Mucosa of gallbladder (tissue), 1 donor: ENCODE results near the gene SMIM9. TPM values are rescaled to one million over a fixed set of nuclear protein-coding genes. Genes with fewer than 3 reads are reported as not detected.

Experiments used
- DNase-seq: peaks from one replicate; pipeline ENCODE4 v3.0.0-alpha.2; 2020; ENCODE audit warnings: low spot score
- total RNA-seq: library from RNA; stranded (reverse); gene quantifications from one replicate; pipeline ENCODE4 v1.2.1, GENCODE V29; 2021
- donor health status: DM: no; HTN: no; CAD: no.

The SMIM9 gene
- total RNA-seq, 1 donor from 2014 or later: not detected

GRCh38 chrX:154780968-154781367 is 53.5 kb downstream of the SMIM9 start:
- DNase-seq: no peak

DNA sequence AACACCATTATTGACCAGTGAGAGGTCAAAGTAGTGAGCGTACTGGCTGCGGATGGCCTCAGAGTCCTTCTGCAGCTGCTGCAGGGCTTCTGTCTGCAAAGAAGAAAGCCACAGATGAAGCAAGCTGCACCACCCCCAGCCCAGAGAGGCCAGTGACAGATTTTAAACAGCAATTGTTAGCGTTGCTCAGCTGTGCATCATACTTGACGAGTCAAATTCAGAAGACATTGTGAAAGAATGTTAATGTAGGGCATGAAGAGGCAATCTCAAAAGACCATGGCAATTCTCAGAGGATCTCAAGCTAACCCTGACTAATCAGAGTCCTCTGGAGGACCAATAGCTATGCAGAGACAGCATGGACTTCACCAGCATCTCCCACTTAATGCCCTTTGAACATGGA is 55.2 kb downstream of the SMIM9 start:
- DNase-seq: no peak

DNA sequence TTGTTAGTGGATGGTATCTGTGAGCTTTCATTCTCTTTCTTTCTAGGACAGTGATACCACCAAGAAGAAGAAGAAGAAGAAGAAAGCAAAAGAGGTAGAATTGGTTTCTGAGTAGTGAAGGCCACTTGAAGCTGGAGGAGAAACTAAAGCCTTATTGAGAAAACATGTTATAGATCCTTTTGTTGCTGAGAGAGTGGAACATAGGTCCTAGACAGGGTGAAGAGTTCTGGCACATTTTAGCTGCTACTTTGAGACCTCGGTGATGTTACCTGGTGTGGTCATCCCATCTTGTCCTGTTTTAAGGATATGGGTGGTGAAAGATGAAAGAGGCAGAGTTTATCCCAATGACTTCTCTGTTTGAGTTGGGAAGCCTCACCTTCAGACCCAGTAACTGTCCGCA is 57.7 kb downstream of the SMIM9 start:
- DNase-seq: no peak

GRCh38 chrX:154775419-154776349 is 58.8 kb downstream of the SMIM9 start:
- DNase-seq: no peak

- DNase-seq: no peak
Observed at GRCh38 chrX:154774622-154775021, 59.8 kb downstream of the SMIM9 start.

Other genes starting within 250 kb of the SMIM9 start
- not detected for gene CTAG1A, start 249.5 kb downstream of the SMIM9 start, total RNA-seq
- not detected for gene CTAG1B, start 215.4 kb downstream of the SMIM9 start, total RNA-seq
- not detected for gene CTAG2, start 181.1 kb downstream of the SMIM9 start, total RNA-seq
- 4.6 TPM for gene GAB3, start 83.6 kb downstream of the SMIM9 start, total RNA-seq
- 26.9 TPM for gene DKC1, start 71.8 kb downstream of the SMIM9 start, total RNA-seq
- 48.5 TPM for gene MPP1, start 29.2 kb downstream of the SMIM9 start, total RNA-seq
- gene F8A1, start 51.7 kb upstream of the SMIM9 start, total RNA-seq: 31.7 TPM
- 5.5 TPM for gene F8, start 188.1 kb upstream of the SMIM9 start, total RNA-seq
- 82.7 TPM for gene FUNDC2, start 192.2 kb upstream of the SMIM9 start, total RNA-seq
- 10.1 TPM for gene CMC4, start 236.5 kb upstream of the SMIM9 start, total RNA-seq
- gene MTCP1, start 236.5 kb upstream of the SMIM9 start, total RNA-seq: 18.7 TPM
- gene BRCC3, start 236.8 kb upstream of the SMIM9 start, total RNA-seq: 15.5 TPM